HG02759 (cell line): ENCODE measurements around the gene MAFG.

Source experiments
- ATAC-seq: cut with Tn5 transposase; IDR thresholded peaks from one replicate; pipeline ENCODE4 v1.9.1; 2021; ENCODE audit warnings: mild to moderate bottlenecking, moderate library complexity; ENCODE audit not compliant: unreplicated experiment

Gene MAFG

GRCh38 chr17:81924557-81925532 is 2.7 kb downstream of the MAFG start:
- no peak for ATAC-seq

GRCh38 chr17:81923302-81924260 is 4.0 kb downstream of the MAFG start:
- no peak for ATAC-seq

- no peak for ATAC-seq
Observed at GRCh38 chr17:81922566-81923301, 4.8 kb downstream of the MAFG start.

- ATAC-seq = no peak
Observed at GRCh38 chr17:81921996-81922565, 5.5 kb downstream of the MAFG start.

GRCh38 chr17:81921537-81921862 is 6.0 kb downstream of the MAFG start:
- no peak for ATAC-seq

- ATAC-seq = no peak
Observed at GRCh38 chr17:81920612-81921536, 6.7 kb downstream of the MAFG start.

GRCh38 chr17:81918832-81919545 is 8.5 kb downstream of the MAFG start:
- ATAC-seq = no peak

- peak; percentile 13 for ATAC-seq
Observed at GRCh38 chr17:81918333-81918669, 9.2 kb downstream of the MAFG start.

GRCh38 chr17:81917565-81918332 is 9.8 kb downstream of the MAFG start, which contains the start of gene SIRT7:
Gene SIRT7 (minus strand): TSS chr17:81918176. CDS start chr17:81918131, 45 bp downstream.
- ATAC-seq = peak; percentile 83

- no peak for ATAC-seq
Observed at GRCh38 chr17:81916234-81917001, 11.1 kb downstream of the MAFG start.

GRCh38 chr17:81915331-81915730 is 12.2 kb downstream of the MAFG start:
- no peak for ATAC-seq

GRCh38 chr17:81914103-81914850 is 13.3 kb downstream of the MAFG start:
- no peak for ATAC-seq

- ATAC-seq = no peak
Observed at GRCh38 chr17:81913394-81914102, 14.0 kb downstream of the MAFG start.

- no peak for ATAC-seq
Observed at GRCh38 chr17:81912441-81913309, 14.9 kb downstream of the MAFG start.

- no peak for ATAC-seq
Observed at GRCh38 chr17:81911969-81912368, 15.6 kb downstream of the MAFG start.
